Measurements from ENCODE around the gene SYNGR2.
"Not testable (repeated sequence)": the region's sequence is repeated elsewhere in the genome, so short reads cannot be mapped to it uniquely, and the experiment has no call there.

The SYNGR2 gene

GRCh38 chr17:78164748-78165607 lies 3.4 kb upstream of the SYNGR2 start:
- peak overlapping the region; percentile 5 to 50 for H3K4me3 Mint-ChIP-seq
- H3K4me1 Mint-ChIP-seq, result peaks cover 32 to 77% of the 10 kb centered on the region in 2 donors
- DNase-seq (no peak), ATAC-seq (replicated peaks) (no peak)
- no peaks in the 10 kb centered on the region for H3K27me3 Mint-ChIP-seq
- no peaks in the 10 kb centered on the region for H3K9me3 Mint-ChIP-seq
- H3K27ac Mint-ChIP-seq, result no peak overlapping the region
- H3K36me3 Mint-ChIP-seq, result peaks cover 25 to 34% of the 10 kb centered on the region in 2 donors

GRCh38 chr17:78166416-78166815 lies 2.0 kb upstream of the SYNGR2 start:
- peaks cover 35 to 40% of the 10 kb centered on the region in 2 donors for H3K36me3 Mint-ChIP-seq
- peaks cover 33 to 77% of the 10 kb centered on the region in 2 donors for H3K4me1 Mint-ChIP-seq
- H3K4me3 Mint-ChIP-seq, result peak overlapping the region in 1 of 2 donors; percentile 13
- H3K27ac Mint-ChIP-seq, result peak overlapping the region; percentile 47
- no peaks in the 10 kb centered on the region for H3K9me3 Mint-ChIP-seq
- DNase-seq, result no peak
- H3K27me3 Mint-ChIP-seq, result no peaks in the 10 kb centered on the region
- no peak for ATAC-seq (replicated peaks)

- H3K9me3 Mint-ChIP-seq, result no peaks in the 10 kb centered on the region
- ATAC-seq (replicated peaks) (peak; percentile 42 to 47), DNase-seq (peak; percentile 75)
- H3K4me3 Mint-ChIP-seq, result peak overlapping the region; percentile 90 to 92
- H3K4me1 Mint-ChIP-seq, result peaks cover 48 to 81% of the 10 kb centered on the region in 2 donors
- no peaks in the 10 kb centered on the region for H3K27me3 Mint-ChIP-seq
- peaks cover 60 to 66% of the 10 kb centered on the region in 2 donors for H3K36me3 Mint-ChIP-seq
- H3K27ac Mint-ChIP-seq, result peak overlapping the region; percentile 97
These were observed 767 bp downstream of the SYNGR2 start for GRCh38 chr17:78168903-78169793.

- ATAC-seq (replicated peaks) (peak; percentile 9 to 10), DNase-seq (peak; percentile 76)
- H3K36me3 Mint-ChIP-seq, result peaks cover 75 to 76% of the 10 kb centered on the region in 2 donors
- H3K4me3 Mint-ChIP-seq, result peak overlapping the region; percentile 90 to 92
- no peaks in the 10 kb centered on the region for H3K9me3 Mint-ChIP-seq
- peak overlapping the region; percentile 97 for H3K27ac Mint-ChIP-seq
- peaks cover 54 to 81% of the 10 kb centered on the region in 2 donors for H3K4me1 Mint-ChIP-seq
- H3K27me3 Mint-ChIP-seq, result no peaks in the 10 kb centered on the region
These were observed 2.6 kb downstream of the SYNGR2 start for GRCh38 chr17:78170692-78171590.

GRCh38 chr17:78171591-78172248 lies 3.3 kb downstream of the SYNGR2 start:
- H3K27ac Mint-ChIP-seq, result peak overlapping the region; percentile 97
- H3K36me3 Mint-ChIP-seq, result peaks cover 79 to 82% of the 10 kb centered on the region in 2 donors
- H3K9me3 Mint-ChIP-seq; H3K27me3 Mint-ChIP-seq; DNase-seq; ATAC-seq (replicated peaks): not testable (repeated sequence)
- peak overlapping the region; percentile 90 to 92 for H3K4me3 Mint-ChIP-seq
- peaks cover 61 to 84% of the 10 kb centered on the region in 2 donors for H3K4me1 Mint-ChIP-seq

- Mint-ChIP-seq H3K27me3 (no peaks in the 10 kb centered on the region), H3K27ac (peak overlapping the region; percentile 97), H3K4me3 (peak overlapping the region; percentile 90 to 92), H3K9me3 (no peaks in the 10 kb centered on the region), H3K36me3 (peaks cover 84 to 87% of the 10 kb centered on the region in 2 donors), H3K4me1 (peaks cover 64 to 86% of the 10 kb centered on the region in 2 donors)
- ATAC-seq (replicated peaks) (no peak), DNase-seq (peak; percentile 40)
These were observed 4.1 kb downstream of the SYNGR2 start for GRCh38 chr17:78172249-78173051.

- peaks cover 85 to 87% of the 10 kb centered on the region in 2 donors for H3K36me3 Mint-ChIP-seq
- DNase-seq (peak; percentile 29), ATAC-seq (replicated peaks) (peak in 1 of 2 donors; percentile 4)
- no peaks in the 10 kb centered on the region for H3K9me3 Mint-ChIP-seq
- peak overlapping the region; percentile 90 to 92 for H3K4me3 Mint-ChIP-seq
- H3K4me1 Mint-ChIP-seq, result peaks cover 63 to 86% of the 10 kb centered on the region in 2 donors
- H3K27me3 Mint-ChIP-seq, result no peaks in the 10 kb centered on the region
- peak overlapping the region; percentile 97 for H3K27ac Mint-ChIP-seq
These were observed 4.8 kb downstream of the SYNGR2 start for GRCh38 chr17:78173097-78173715.

- peaks cover 74 to 97% of the 10 kb centered on the region in 2 donors for H3K4me1 Mint-ChIP-seq
These were observed 6.0 kb downstream of the SYNGR2 start for GRCh38 chr17:78174346-78174869.

GRCh38 chr17:78174870-78175642 lies 6.7 kb downstream of the SYNGR2 start:
- H3K27ac Mint-ChIP-seq, result peak overlapping the region; percentile 97
- peaks cover 86 to 87% of the 10 kb centered on the region in 2 donors for H3K36me3 Mint-ChIP-seq
- DNase-seq (peak; percentile 17), ATAC-seq (replicated peaks) (no peak)
- no peaks in the 10 kb centered on the region for H3K9me3 Mint-ChIP-seq
- no peaks in the 10 kb centered on the region for H3K27me3 Mint-ChIP-seq
- peaks cover 79 to 98% of the 10 kb centered on the region in 2 donors for H3K4me1 Mint-ChIP-seq
- H3K4me3 Mint-ChIP-seq, result peak overlapping the region; percentile 69 to 90

More at GRCh38 chr17:78174346-78174869, 6.0 kb downstream of the SYNGR2 start:
- peak overlapping the region; percentile 90 to 92 for H3K4me3 Mint-ChIP-seq
- ATAC-seq (replicated peaks) (peak; percentile 0 to 4), DNase-seq (peak; percentile 41)
- peak overlapping the region; percentile 97 for H3K27ac Mint-ChIP-seq
- no peaks in the 10 kb centered on the region for H3K27me3 Mint-ChIP-seq
- peaks cover 89 to 92% of the 10 kb centered on the region in 2 donors for H3K36me3 Mint-ChIP-seq
- no peaks in the 10 kb centered on the region for H3K9me3 Mint-ChIP-seq

- ATAC-seq (replicated peaks), result no peak
- DNase-seq, result peak; percentile 19
- H3K4me3 Mint-ChIP-seq, result peak overlapping the region; percentile 69 to 90
- H3K27me3 Mint-ChIP-seq, result no peaks in the 10 kb centered on the region
- no peaks in the 10 kb centered on the region for H3K9me3 Mint-ChIP-seq
- peaks cover 80 to 98% of the 10 kb centered on the region in 2 donors for H3K4me1 Mint-ChIP-seq
- peak overlapping the region; percentile 97 for H3K27ac Mint-ChIP-seq
- peaks cover 84 to 86% of the 10 kb centered on the region in 2 donors for H3K36me3 Mint-ChIP-seq
These were observed 7.2 kb downstream of the SYNGR2 start for GRCh38 chr17:78175643-78175981.

- peak; percentile 53 to 55 for ATAC-seq (replicated peaks)
- Mint-ChIP-seq H3K9me3 (no peaks in the 10 kb centered on the region), H3K36me3 (peaks cover 78% of the 10 kb centered on the region in 2 donors), H3K27ac (peak overlapping the region; percentile 97), H3K4me3 (peak overlapping the region; percentile 69 to 90), H3K4me1 (peaks cover 73 to 92% of the 10 kb centered on the region in 2 donors), H3K27me3 (no peaks in the 10 kb centered on the region)
- peak; percentile 80 for DNase-seq
These were observed 8.2 kb downstream of the SYNGR2 start for GRCh38 chr17:78176548-78177025.

All from stimulated activated naive B cell treated with anti-CD40 and anti-IgM and Interleukin-4, amounts not matched to agents 10 μg/mL and 1 μg/mL and 100 μg/mL, for 72 hours (primary cell).